A549 (cell line): ENCODE results near the gene PDILT. TPM values are rescaled to one million over a fixed set of nuclear protein-coding genes. Genes with fewer than 3 reads are reported as not detected.

ENCODE experiments used
- ATAC-seq, 2 experiments: fragments of 200-7000 bp in 1 of 2; fragments of >200 bp in 1 of 2; cut with Nextera tagmentation in 1 of 2; cut with Tn5 transposase in 1 of 2; 3 replicates each; pipeline versions ENCODE4 v1.8.0 to v1.9.1; 2018 to 2020; ENCODE audit warnings: mild to moderate bottlenecking in 1 of 2, moderate library complexity in 1 of 2
- CTCF ChIA-PET: fragments of 300-600 bp; sonication (Branson Sonifier 250); formaldehyde crosslinking; extraction: SDS; loops from one replicate; lab custom pipeline; 2021; ENCODE audit warnings: antibody characterized with exemption, inconsistent platforms; lab: Yijun Ruan, JAX
- POLR2A ChIA-PET: fragments of 350-600 bp; formaldehyde crosslinking; extraction: SDS; loops from one replicate; lab custom pipeline; 2021; ENCODE audit warnings: antibody characterized with exemption, inconsistent platforms; lab: Yijun Ruan, JAX
- DNase-seq, 2 experiments: peaks; one replicate each; pipeline versions ENCODE4 v3.0.0 to v3.0.0-alpha.2; 2011 to 2016; ENCODE audit warnings: low read depth in 1 of 2, low spot score in 1 of 2
- FAIRE-seq: peaks from 2 replicates; lab custom pipeline; 2011; peaks lifted over from hg19 to GRCh38; lab: Jason Lieb, UNC
- H3K27ac ChIP-seq, 2 experiments: fragments of >200 bp; sonication (Bioruptor Twin); formaldehyde crosslinking; 3 replicates each; pipeline ENCODE4 v1.5.1; 2016 to 2017
- H3K4me1 ChIP-seq: fragments of >200 bp; sonication (Bioruptor Twin); formaldehyde crosslinking; 3 replicates; pipeline ENCODE4 v1.6.1; 2016
- H3K4me2 ChIP-seq: fragments of >200 bp; sonication (Bioruptor Twin); formaldehyde crosslinking; 3 replicates; pipeline ENCODE4 v1.6.1; 2016
- H3K4me3 ChIP-seq: fragments of >200 bp; sonication (Bioruptor Twin); formaldehyde crosslinking; 3 replicates; pipeline ENCODE4 v1.5.1; 2016
- H3K9me3 ChIP-seq: fragments of >200 bp; sonication (Bioruptor Twin); formaldehyde crosslinking; 3 replicates; pipeline ENCODE4 v1.6.1; 2016
- BHLHE40 ChIP-seq: IDR thresholded peaks from 2 replicates; pipeline ENCODE4 v1.6.1; 2012; ENCODE audit warnings: low read depth, low read length, inconsistent platforms
- CBX2 ChIP-seq: fragments of 200-600 bp; sonication (generic); IDR thresholded peaks from 2 replicates; pipeline ENCODE4 v1.6.1; 2016; ENCODE audit warnings: low read depth, mild to moderate bottlenecking, borderline replicate concordance
- CBX8 ChIP-seq: fragments of 200-600 bp; sonication (generic); IDR thresholded peaks from 2 replicates; pipeline ENCODE4 v1.6.1; 2016
- CEBPB ChIP-seq, 2 experiments: fragments of >200 bp in 1 of 2; sonication (Bioruptor Twin) in 1 of 2; formaldehyde crosslinking in 1 of 2; IDR thresholded peaks; 2 replicates each; pipeline ENCODE4 v1.6.1; 2012 to 2016
- EHF ChIP-seq: fragments of 250-450 bp; sonication (Bioruptor Pico); IDR thresholded peaks from 2 replicates; pipeline ENCODE4 v1.5.0; 2020; ENCODE audit warnings: mild to moderate bottlenecking
- ESRRA ChIP-seq: fragments of 150-350 bp; IDR thresholded peaks from 2 replicates; pipeline ENCODE4 v1.6.1; 2014; ENCODE audit warnings: mild to moderate bottlenecking, low read length, borderline replicate concordance
- FOSB ChIP-seq: fragments of 250-450 bp; sonication (Bioruptor Pico); IDR thresholded peaks from 2 replicates; pipeline ENCODE4 v1.5.0; 2020; ENCODE audit warnings: mild to moderate bottlenecking, moderate library complexity
- HEYL ChIP-seq: fragments of 250-450 bp; sonication (Bioruptor Pico); IDR thresholded peaks from 2 replicates; pipeline ENCODE4 v1.8.0; 2021; ENCODE audit warnings: mild to moderate bottlenecking, moderate library complexity
- HOXB5 ChIP-seq: fragments of 250-450 bp; sonication (Bioruptor Pico); IDR thresholded peaks from 2 replicates; pipeline ENCODE4 v1.5.0; 2020; ENCODE audit warnings: mild to moderate bottlenecking, moderate library complexity
- JUN ChIP-seq, 2 experiments: fragments of >200 bp; sonication (Bioruptor Twin); formaldehyde crosslinking; IDR thresholded peaks; 2 replicates in 1 of 2; 3 replicates in 1 of 2; pipeline ENCODE4 v1.6.1; 2016 to 2017
- JUNB ChIP-seq: fragments of >200 bp; sonication (Bioruptor Twin); formaldehyde crosslinking; IDR thresholded peaks from 2 replicates; pipeline ENCODE4 v1.6.1; 2016
- KDM5A ChIP-seq: fragments of 200-600 bp; sonication (generic); IDR thresholded peaks from 2 replicates; pipeline ENCODE4 v1.6.1; 2016; ENCODE audit warnings: antibody characterized with exemption, mild to moderate bottlenecking
- MAFK ChIP-seq: fragments of 450-650 bp; IDR thresholded peaks from 2 replicates; pipeline ENCODE4 v1.6.1; 2014; ENCODE audit not compliant: partially characterized antibody
- MAZ ChIP-seq: fragments of 150-350 bp; IDR thresholded peaks from 2 replicates; pipeline ENCODE4 v1.6.1; 2014; ENCODE audit warnings: antibody characterized with exemption, low read depth, low read length, borderline replicate concordance
- NFE2L2 ChIP-seq: fragments of 150-350 bp; conservative IDR thresholded peaks from 2 replicates; pipeline ENCODE4 v1.6.1; 2014; ENCODE audit warnings: low read length
- NPAS2 ChIP-seq: fragments of 250-450 bp; sonication (Bioruptor Pico); IDR thresholded peaks from 2 replicates; pipeline ENCODE4 v1.8.0; 2022; ENCODE audit warnings: mild to moderate bottlenecking, moderate library complexity, borderline replicate concordance
- NR3C1 ChIP-seq: fragments of >200 bp; sonication (Bioruptor Twin); formaldehyde crosslinking; IDR thresholded peaks from 3 replicates; pipeline ENCODE4 v1.6.1; 2017
- PHF8 ChIP-seq: fragments of 200-600 bp; sonication (generic); IDR thresholded peaks from 2 replicates; pipeline ENCODE4 v1.6.1; 2016; ENCODE audit warnings: low read depth, mild to moderate bottlenecking, antibody characterized with exemption, moderate library complexity, borderline replicate concordance
- POLR2AphosphoS2 ChIP-seq: conservative IDR thresholded peaks from 2 replicates; pipeline ENCODE4 v1.6.1; 2012; ENCODE audit warnings: low read length, improper control_type of control experiment, inconsistent platforms
- RCOR1 ChIP-seq: fragments of 150-350 bp; IDR thresholded peaks from 2 replicates; pipeline ENCODE4 v1.6.1; 2014; ENCODE audit warnings: antibody characterized with exemption, low read length, low read depth
- RFX5 ChIP-seq: fragments of 450-650 bp; IDR thresholded peaks from 2 replicates; pipeline ENCODE4 v1.7.1; 2014; ENCODE audit warnings: antibody characterized with exemption, mild to moderate bottlenecking, moderate library complexity
- RNF2 ChIP-seq: fragments of 200-600 bp; sonication (generic); IDR thresholded peaks from 2 replicates; pipeline ENCODE4 v1.6.1; 2016; ENCODE audit warnings: low read depth, mild to moderate bottlenecking, antibody characterized with exemption, moderate library complexity, borderline replicate concordance
- TFCP2L1 ChIP-seq: fragments of 250-450 bp; sonication (Bioruptor Pico); IDR thresholded peaks from 2 replicates; pipeline ENCODE4 v1.5.0; 2021; ENCODE audit warnings: mild to moderate bottlenecking
- ZC3H11A ChIP-seq: fragments of 450-650 bp; IDR thresholded peaks from 2 replicates; pipeline ENCODE4 v1.6.1; 2014; ENCODE audit warnings: antibody characterized with exemption, mild to moderate bottlenecking
- ZFP36 ChIP-seq: fragments of 450-650 bp; IDR thresholded peaks from 2 replicates; pipeline ENCODE4 v1.6.1; 2014; ENCODE audit warnings: borderline replicate concordance; ENCODE audit not compliant: partially characterized antibody
- WGBS: methylation state at CpG from one replicate; pipeline ENCODE4 v1.1.6; 2017; ENCODE audit errors: missing lambda C conversion rate; 5-methylcytosine and 5-hydroxymethylcytosine counted together
- polyA plus RNA-seq, 4 experiments: library from polyadenylated mRNA; depleted of rRNA in 3 of 4; stranded (reverse); fragments of >200 nt; fragmentation: RNase III in 1 of 4; extraction: RNeasy Plus Mini Kit Qiagen cat#74134 plus additional on column Dnase treatment in 1 of 4; gene quantifications; 2 replicates in 3 of 4; 3 replicates in 1 of 4; pipeline ENCODE4 v1.2.3, GENCODE V29; 2011 to 2017
- TF ChIP-seq, protein P1 (sequence below): fragments of >200 bp; sonication (Bioruptor Twin); formaldehyde crosslinking; IDR thresholded peaks from 2 replicates; pipeline ENCODE4 v1.6.1; 2016
- TF ChIP-seq, protein P2 (sequence below): IDR thresholded peaks from 2 replicates; pipeline ENCODE4 v1.6.1; 2012
- TF ChIP-seq, protein P3 (sequence below): fragments of 450-650 bp; IDR thresholded peaks from 2 replicates; pipeline ENCODE4 v1.6.1; 2014; ENCODE audit warnings: antibody characterized with exemption

Gene PDILT
- polyA plus RNA-seq, 2 of the 4 experiments (the other 2 are of a cell fraction), result not detected

DNA sequence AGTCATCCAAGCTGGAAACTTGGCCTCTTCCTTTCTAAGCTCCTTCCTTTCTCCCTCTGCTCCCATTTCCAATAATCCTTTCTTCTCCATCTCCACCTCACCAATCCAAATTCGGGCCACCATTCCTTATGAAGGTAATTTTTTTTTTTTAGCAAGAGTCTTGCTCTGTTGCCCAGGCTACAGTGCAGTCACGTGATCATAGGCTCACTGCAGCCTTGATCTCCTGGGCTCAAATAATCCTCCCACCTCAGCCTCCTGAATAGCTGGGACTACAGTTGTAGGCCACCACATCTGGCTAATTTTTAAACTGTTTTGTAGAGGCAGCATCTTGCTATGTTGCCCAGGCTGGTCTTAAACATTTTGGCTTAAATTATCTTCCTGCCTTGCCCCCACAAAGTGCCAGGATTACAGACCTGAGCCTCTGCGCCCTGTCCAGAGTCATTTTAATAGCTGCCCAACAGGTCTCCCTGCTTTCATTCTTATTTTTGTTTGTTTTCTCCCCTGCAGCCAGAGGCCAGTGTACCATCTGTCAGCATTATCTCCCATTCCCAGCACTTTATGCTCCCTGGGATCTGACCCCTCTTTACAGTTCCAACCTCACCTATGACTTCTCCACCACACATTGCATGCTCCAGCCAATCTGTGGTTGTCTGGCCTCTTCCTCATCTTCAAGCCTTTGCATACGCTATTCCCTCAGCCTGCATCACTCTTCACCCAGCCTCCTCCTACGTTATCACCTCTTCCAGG lies 75.0 kb downstream of the PDILT start:
- ChIA-PET POLR2A (no interaction called here), CTCF (interaction anchor here (0.6 to 1.4 kb wide), 5 partner anchors 28 to 422 kb away, joined by 3 to 7 read pairs (median 3); no protein-coding TSS in a partner anchor)
- Histone ChIP-seq H3K27ac (no peak overlapping the region), H3K9me3 (no peaks in the 10 kb centered on the region), H3K4me3 (no peak overlapping the region), H3K4me2 (no peak overlapping the region), H3K4me1 (no peaks in the 10 kb centered on the region)
- DNase-seq (no peak), FAIRE-seq (no peak), ATAC-seq (no peak)
- TF ChIP-seq EHF (CRISPR knock-in tag) (no peak), ESRRA (no peak), ZC3H11A (no peak), NR3C1 (no peak), NFE2L2 (no peak), RFX5 (no peak), JUN (IDR thresholded peaks at IDR 0.05) (no peak), HOXB5 (CRISPR knock-in tag) (no peak), BHLHE40 (no peak), HEYL (no peak), ZFP36 (no peak), CEBPB (IDR thresholded peaks at IDR 0.05) (no peak), POLR2AphosphoS2 (no peak)
- TF ChIP-seq, protein P1, sequence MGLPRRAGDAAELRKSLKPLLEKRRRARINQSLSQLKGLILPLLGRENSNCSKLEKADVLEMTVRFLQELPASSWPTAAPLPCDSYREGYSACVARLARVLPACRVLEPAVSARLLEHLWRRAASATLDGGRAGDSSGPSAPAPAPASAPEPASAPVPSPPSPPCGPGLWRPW, result no peak
- TF ChIP-seq, protein P2, sequence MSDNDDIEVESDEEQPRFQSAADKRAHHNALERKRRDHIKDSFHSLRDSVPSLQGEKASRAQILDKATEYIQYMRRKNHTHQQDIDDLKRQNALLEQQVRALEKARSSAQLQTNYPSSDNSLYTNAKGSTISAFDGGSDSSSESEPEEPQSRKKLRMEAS, result no peak
- 11% methylated on average over 5 of the region's 5 CpGs for WGBS

DNA sequence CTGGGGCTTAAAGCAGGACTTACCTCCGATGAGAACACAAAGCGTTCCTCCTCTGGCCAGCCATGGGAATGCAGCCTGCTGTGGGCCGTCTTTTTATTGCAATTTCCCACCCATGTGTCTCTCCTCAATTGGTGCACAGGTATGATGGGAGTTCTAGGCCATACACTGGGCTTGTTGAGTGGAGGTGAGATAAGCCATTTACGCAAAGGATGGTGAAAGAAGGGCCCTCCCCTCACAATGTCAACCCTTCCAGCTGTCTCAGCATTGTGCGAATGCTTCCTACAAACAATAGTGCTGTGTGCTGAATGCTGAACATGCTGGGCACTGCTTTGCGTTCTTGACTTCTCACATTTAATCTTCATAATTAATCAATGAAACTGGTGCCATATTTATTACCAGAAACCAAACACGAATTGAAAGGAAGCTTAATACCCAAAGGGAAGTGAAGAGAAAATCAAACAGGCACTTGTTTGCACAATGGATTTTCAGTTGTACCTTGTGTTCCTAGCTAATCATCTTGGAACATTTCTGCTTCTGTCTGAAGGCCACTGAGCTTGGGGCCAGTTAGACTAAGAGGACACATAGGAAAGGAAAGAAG lies 77.0 kb downstream of the PDILT start, which contains the start of gene GP2:
Gene GP2, minus strand, starts transcription at position 70 of the 598 bp plus-strand sequence. CDS start 1,082 bp downstream, outside the sequence.
- TF ChIP-seq CEBPB (IDR thresholded peaks at IDR 0.05), result no peak
- H3K9me3 ChIP-seq, result no peaks in the 10 kb centered on the region
- no peak within 1 kb of the TSS for H3K27ac ChIP-seq
- ChIA-PET POLR2A (no interaction called here), CTCF (no interaction called here)
- peak; percentile 47 to 64; a peak in 4 of 6 replicates for ATAC-seq
- H3K4me2 ChIP-seq, result no peak within 1 kb of the TSS
- peak in 1 of 2 experiments; percentile 14 for DNase-seq
- no peak for FAIRE-seq
- H3K4me3 ChIP-seq, result no peak within 1 kb of the TSS
- WGBS, result 6% methylated on average over 7 of the region's 7 CpGs
- H3K4me1 ChIP-seq, result no peaks in the 10 kb centered on the region

DNA sequence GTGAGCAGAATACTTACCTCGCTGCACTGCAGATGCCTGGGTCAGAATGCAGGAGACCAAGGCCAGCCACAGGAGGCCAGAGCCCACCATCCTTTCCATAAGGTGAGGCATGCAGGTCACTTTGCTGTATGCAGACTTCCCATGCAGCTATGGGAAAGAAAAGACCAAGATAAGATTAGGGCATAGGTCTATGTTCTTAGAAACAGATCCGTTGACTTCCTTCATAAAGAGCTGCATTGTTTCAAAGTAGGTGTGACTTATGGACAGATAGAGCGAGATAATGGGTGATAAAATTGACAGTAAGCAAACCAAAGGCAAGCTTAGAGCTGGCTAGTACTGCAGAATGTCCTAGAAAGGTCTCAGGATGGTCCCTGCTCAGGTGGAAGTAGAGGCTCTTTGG lies 78.2 kb downstream of the PDILT start:
- TF ChIP-seq, protein P1, result no peak
- TF ChIP-seq HEYL, result no peak
- TF ChIP-seq RCOR1, result no peak
- no peak for TF ChIP-seq HOXB5 (CRISPR knock-in tag)
- no peak for TF ChIP-seq TFCP2L1
- no peak for TF ChIP-seq BHLHE40
- TF ChIP-seq CBX2, result no peak
- no peak for TF ChIP-seq NPAS2 (CRISPR knock-in tag)
- TF ChIP-seq JUNB, result no peak
- TF ChIP-seq FOSB, result no peak
- TF ChIP-seq, protein P3, sequence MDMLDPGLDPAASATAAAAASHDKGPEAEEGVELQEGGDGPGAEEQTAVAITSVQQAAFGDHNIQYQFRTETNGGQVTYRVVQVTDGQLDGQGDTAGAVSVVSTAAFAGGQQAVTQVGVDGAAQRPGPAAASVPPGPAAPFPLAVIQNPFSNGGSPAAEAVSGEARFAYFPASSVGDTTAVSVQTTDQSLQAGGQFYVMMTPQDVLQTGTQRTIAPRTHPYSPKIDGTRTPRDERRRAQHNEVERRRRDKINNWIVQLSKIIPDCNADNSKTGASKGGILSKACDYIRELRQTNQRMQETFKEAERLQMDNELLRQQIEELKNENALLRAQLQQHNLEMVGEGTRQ, result no peak
- no peak for TF ChIP-seq MAFK
- TF ChIP-seq MAZ, result no peak
- no peak for TF ChIP-seq CEBPB (IDR thresholded peaks at IDR 0.05)
- TF ChIP-seq RNF2, result no peak
- TF ChIP-seq PHF8, result no peak
- TF ChIP-seq KDM5A, result no peak
- no peak for TF ChIP-seq CBX8
- TF ChIP-seq, all 56 proteins: peak for 0
- WGBS, result 0% methylated on average over 3 of the region's 3 CpGs
- ATAC-seq (no peak), FAIRE-seq (no peak), DNase-seq (no peak)
- H3K4me2 ChIP-seq, result no peak overlapping the region
- no peaks in the 10 kb centered on the region for H3K4me1 ChIP-seq
- no peaks in the 10 kb centered on the region for H3K9me3 ChIP-seq
- ChIA-PET CTCF (interaction anchor here (1.2 to 1.8 kb wide), 2 partner anchors 9 to 419 kb away, joined by 3 to 5 read pairs; no protein-coding TSS in a partner anchor), POLR2A (no interaction called here)
- no peak overlapping the region for H3K27ac ChIP-seq
- H3K4me3 ChIP-seq, result no peak overlapping the region
